ENCODE measurements around the gene FDX2. TPM values are rescaled to one million over a fixed set of nuclear protein-coding genes. Genes with fewer than 3 reads are reported as not detected.

The FDX2 gene
- total RNA-seq, 1 experiment from 2014 or later = 64.5 TPM

Other genes with a start within 250 kb of the FDX2 start
- 29.0 and 29.5 TPM in 2 replicates for gene SHFL, start 229.7 kb downstream of the FDX2 start, total RNA-seq (2014; rRNA removed)
- 0.06 and 0.19 TPM in 2 replicates for gene ANGPTL6, start 213.3 kb downstream of the FDX2 start, total RNA-seq (2014; rRNA removed)
- 37.8 and 41.6 TPM in 2 replicates for gene PPAN, start 209.7 kb downstream of the FDX2 start, total RNA-seq (2014; rRNA removed)
- 2.8 and 3.5 TPM in 2 replicates for gene P2RY11, start 204.3 kb downstream of the FDX2 start, total RNA-seq (2014; rRNA removed)
- 269 and 297 TPM in 2 replicates for gene EIF3G, start 196.1 kb downstream of the FDX2 start, total RNA-seq (2014; rRNA removed)
- 125 and 192 TPM in 2 replicates for gene DNMT1, start 121.1 kb downstream of the FDX2 start, total RNA-seq (2014; rRNA removed)
- 1.4 and 1.8 TPM in 2 replicates for gene S1PR2, start 84.7 kb downstream of the FDX2 start, total RNA-seq (2014; rRNA removed)
- gene MRPL4, start 63.8 kb downstream of the FDX2 start, total RNA-seq (2014; rRNA removed) = 98.5 and 101 TPM in 2 replicates
- gene ICAM1, start 44.9 kb downstream of the FDX2 start, total RNA-seq (2014; rRNA removed) = 1.7 and 2.2 TPM in 2 replicates
- not detected in 2 replicates for gene ICAM4, start 29.1 kb downstream of the FDX2 start, total RNA-seq (2014; rRNA removed)
- gene ICAM5, start 26.1 kb downstream of the FDX2 start, total RNA-seq (2014; rRNA removed) = 4.0 and 8.0 TPM in 2 replicates
- 1.9 and 3.4 TPM in 2 replicates for gene ZGLP1, start 6.2 kb downstream of the FDX2 start, total RNA-seq (2014; rRNA removed)
- 26.8 and 37.4 TPM in 2 replicates for gene RAVER1, start 17.5 kb upstream of the FDX2 start, total RNA-seq (2014; rRNA removed)
- 6.7 and 9.0 TPM in 2 replicates for gene ICAM3, start 23.6 kb upstream of the FDX2 start, total RNA-seq (2014; rRNA removed)
- gene TYK2, start 64.6 kb upstream of the FDX2 start, total RNA-seq (2014; rRNA removed) = 78.5 and 97.8 TPM in 2 replicates
- 311 and 327 TPM in 2 replicates for gene CDC37, start 87.5 kb upstream of the FDX2 start, total RNA-seq (2014; rRNA removed)
- 1.9 and 2.0 TPM in 2 replicates for gene PDE4A, start 104.5 kb upstream of the FDX2 start, total RNA-seq (2014; rRNA removed)
- 84.3 and 84.6 TPM in 2 replicates for gene KEAP1, start 187.3 kb upstream of the FDX2 start, total RNA-seq (2014; rRNA removed)
- gene S1PR5, start 201.4 kb upstream of the FDX2 start, total RNA-seq (2014; rRNA removed) = not detected in 2 replicates
- 35.0 and 38.0 TPM in 2 replicates for gene ATG4D, start 227.9 kb upstream of the FDX2 start, total RNA-seq (2014; rRNA removed)
- 21.7 and 22.0 TPM in 2 replicates for gene KRI1, start 250.0 kb upstream of the FDX2 start, total RNA-seq (2014; rRNA removed)

Data from LHCN-M2 (cell line).